ENCODE measurements around the gene AGBL3.

DNA sequence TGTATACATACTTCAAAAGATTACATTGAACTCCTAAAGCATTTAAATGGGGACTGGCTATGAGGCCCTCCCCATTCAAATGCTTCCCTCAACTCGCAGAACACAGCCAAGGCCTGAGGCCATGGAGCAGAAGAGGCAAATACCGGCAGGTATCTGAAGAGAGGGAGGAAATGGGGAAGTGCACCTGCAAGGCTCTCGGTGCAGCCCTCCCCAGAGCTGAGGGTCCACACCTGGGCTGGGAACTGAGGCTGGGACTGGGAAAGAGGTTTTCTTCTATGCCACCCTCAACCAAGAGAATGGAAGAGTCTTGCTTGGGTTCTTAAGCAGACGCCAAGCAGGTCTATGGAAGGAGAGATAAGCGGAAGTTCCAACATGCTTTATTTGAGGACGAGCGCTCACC is 197.2 kb downstream of the AGBL3 start:
- TF ChIP-seq, protein P1, sequence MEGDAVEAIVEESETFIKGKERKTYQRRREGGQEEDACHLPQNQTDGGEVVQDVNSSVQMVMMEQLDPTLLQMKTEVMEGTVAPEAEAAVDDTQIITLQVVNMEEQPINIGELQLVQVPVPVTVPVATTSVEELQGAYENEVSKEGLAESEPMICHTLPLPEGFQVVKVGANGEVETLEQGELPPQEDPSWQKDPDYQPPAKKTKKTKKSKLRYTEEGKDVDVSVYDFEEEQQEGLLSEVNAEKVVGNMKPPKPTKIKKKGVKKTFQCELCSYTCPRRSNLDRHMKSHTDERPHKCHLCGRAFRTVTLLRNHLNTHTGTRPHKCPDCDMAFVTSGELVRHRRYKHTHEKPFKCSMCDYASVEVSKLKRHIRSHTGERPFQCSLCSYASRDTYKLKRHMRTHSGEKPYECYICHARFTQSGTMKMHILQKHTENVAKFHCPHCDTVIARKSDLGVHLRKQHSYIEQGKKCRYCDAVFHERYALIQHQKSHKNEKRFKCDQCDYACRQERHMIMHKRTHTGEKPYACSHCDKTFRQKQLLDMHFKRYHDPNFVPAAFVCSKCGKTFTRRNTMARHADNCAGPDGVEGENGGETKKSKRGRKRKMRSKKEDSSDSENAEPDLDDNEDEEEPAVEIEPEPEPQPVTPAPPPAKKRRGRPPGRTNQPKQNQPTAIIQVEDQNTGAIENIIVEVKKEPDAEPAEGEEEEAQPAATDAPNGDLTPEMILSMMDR (IDR thresholded peaks at IDR 0.05) = no peak
- TF ChIP-seq POLR2A (IDR thresholded peaks at IDR 0.05) = no peak
